Osteoblast (primary cell): ENCODE data around the gene TLR3. TPM values are rescaled to one million over a fixed set of nuclear protein-coding genes. Genes with fewer than 3 reads are reported as not detected.
"Not testable (repeated sequence)": the region's sequence is repeated elsewhere in the genome, so short reads cannot be mapped to it uniquely, and the experiment has no call there.

ENCODE experiments used
- DNase-seq: peaks from one replicate; pipeline ENCODE4 v3.0.0; 2011; ENCODE audit warnings: low spot score, mixed read lengths; ENCODE audit not compliant: insufficient read length; ENCODE audit errors: missing footprints
- H2AFZ ChIP-seq: 2 replicates; pipeline ENCODE4 v1.6.0; 2011; ENCODE audit warnings: mild to moderate bottlenecking, low read length
- H3K27ac ChIP-seq: 2 replicates; pipeline ENCODE4 v1.5.1; 2011; ENCODE audit warnings: mild to moderate bottlenecking, low read depth, low read length, moderate library complexity
- H3K27me3 ChIP-seq: 2 replicates; pipeline ENCODE4 v1.6.0; 2012; ENCODE audit warnings: mild to moderate bottlenecking, control low read depth, inconsistent platforms, low read length, moderate library complexity; ENCODE audit not compliant: insufficient read depth
- H3K36me3 ChIP-seq: 2 replicates; pipeline ENCODE4 v1.5.1; 2011; ENCODE audit warnings: mild to moderate bottlenecking, low read length, control low read depth, moderate library complexity; ENCODE audit not compliant: insufficient read depth
- H3K4me1 ChIP-seq: 2 replicates; pipeline ENCODE4 v1.5.1; 2011; ENCODE audit warnings: mild to moderate bottlenecking, low read length, control low read depth, moderate library complexity; ENCODE audit not compliant: insufficient read depth
- H3K4me2 ChIP-seq: 2 replicates; pipeline ENCODE4 v1.6.0; 2011; ENCODE audit warnings: mild to moderate bottlenecking, low read length; ENCODE audit not compliant: insufficient read depth
- H3K4me3 ChIP-seq: fragments of 200-600 bp; sonication (generic); 3 replicates; pipeline ENCODE4 v1.5.1; 2012; ENCODE audit warnings: mild to moderate bottlenecking, low read length, inconsistent platforms; ENCODE audit not compliant: insufficient read depth
- H3K79me2 ChIP-seq: 2 replicates; pipeline ENCODE4 v1.6.0; 2012; ENCODE audit warnings: mild to moderate bottlenecking, low read length, control low read depth, inconsistent platforms; ENCODE audit not compliant: insufficient read depth
- H3K9me3 ChIP-seq: 2 replicates; pipeline ENCODE4 v1.5.1; 2011; ENCODE audit warnings: low read depth, low read length, control low read depth
- H4K20me1 ChIP-seq: 2 replicates; pipeline ENCODE4 v1.6.0; 2012; ENCODE audit warnings: mild to moderate bottlenecking, low read length, control low read depth; ENCODE audit not compliant: insufficient read depth
- CTCF ChIP-seq: IDR thresholded peaks from 2 replicates; pipeline ENCODE4 v1.5.1; 2011; ENCODE audit warnings: mild to moderate bottlenecking, low read depth, low read length, moderate library complexity; ENCODE audit errors: extremely low read depth
- total RNA-seq: library from RNA; depleted of rRNA; stranded (reverse); fragments of >200 nt; gene quantifications from 2 replicates; pipeline ENCODE4 v1.2.3, GENCODE V29; 2012

The TLR3 gene
- total RNA-seq, 1 donor: 8.0 TPM

GRCh38 chr4:186032259-186032658, 36.7 kb upstream of the TLR3 start:
- peak; percentile 28 for TF ChIP-seq CTCF
- Histone ChIP-seq H3K36me3 (no peaks in the 10 kb centered on the region), H3K4me1 (peaks cover 21% of the 10 kb centered on the region), H3K27ac (no peak overlapping the region), H4K20me1 (no peaks in the 10 kb centered on the region), H3K4me2 (no peak overlapping the region), H3K79me2 (no peaks in the 10 kb centered on the region), H3K4me3 (no peak overlapping the region), H3K27me3 (no peaks in the 10 kb centered on the region), H2AFZ (no peak overlapping the region), H3K9me3 (peaks cover 4% of the 10 kb centered on the region)
- no peak for DNase-seq

- Histone ChIP-seq H2AFZ (no peak overlapping the region), H3K36me3 (no peaks in the 10 kb centered on the region), H3K4me2 (no peak overlapping the region), H3K4me3 (no peak overlapping the region), H3K27ac (no peak overlapping the region), H4K20me1 (no peaks in the 10 kb centered on the region), H3K4me1 (peaks cover 21% of the 10 kb centered on the region), H3K9me3 (peaks cover 4% of the 10 kb centered on the region), H3K27me3 (no peaks in the 10 kb centered on the region), H3K79me2 (no peaks in the 10 kb centered on the region)
- no peak for DNase-seq
- no peak for TF ChIP-seq CTCF
Observed at GRCh38 chr4:186033027-186033426, 35.9 kb upstream of the TLR3 start.

- not testable (repeated sequence) for H3K4me3 ChIP-seq, H2AFZ ChIP-seq, H4K20me1 ChIP-seq, H3K4me2 ChIP-seq, H3K27ac ChIP-seq, DNase-seq, H3K79me2 ChIP-seq, H3K9me3 ChIP-seq, H3K27me3 ChIP-seq, H3K36me3 ChIP-seq
- H3K4me1 ChIP-seq: peaks cover 17% of the 10 kb centered on the region
Observed at GRCh38 chr4:186034613-186035012, 34.3 kb upstream of the TLR3 start.

- peaks cover 4% of the 10 kb centered on the region for H3K9me3 ChIP-seq
Observed at GRCh38 chr4:186036976-186037581, 31.9 kb upstream of the TLR3 start.

More at GRCh38 chr4:186036976-186037581, 31.9 kb upstream of the TLR3 start:
- no peak overlapping the region for H3K4me2 ChIP-seq
- TF ChIP-seq CTCF: no peak
- DNase-seq: no peak
- H3K27me3 ChIP-seq: peaks cover 10% of the 10 kb centered on the region
- no peaks in the 10 kb centered on the region for H4K20me1 ChIP-seq
- H3K27ac ChIP-seq: no peak overlapping the region
- peaks cover 3% of the 10 kb centered on the region for H3K4me1 ChIP-seq
- H3K79me2 ChIP-seq: no peaks in the 10 kb centered on the region
- H3K36me3 ChIP-seq: no peaks in the 10 kb centered on the region
- H2AFZ ChIP-seq: no peak overlapping the region
- H3K4me3 ChIP-seq: no peak overlapping the region
